ENCODE data around the gene TMPRSS9.
"Not testable (repeated sequence)": the region's sequence is repeated elsewhere in the genome, so short reads cannot be mapped to it uniquely, and the experiment has no call there.

Gene TMPRSS9

GRCh38 chr19:2387367-2388288, 27.6 kb downstream of the TMPRSS9 start:
- DNase-seq (ENCODE audit: insufficient read length, low spot score) (no peak), FAIRE-seq (no peak)

GRCh38 chr19:2389594-2389993, 29.5 kb downstream of the TMPRSS9 start:
- FAIRE-seq (no peak), DNase-seq (ENCODE audit: insufficient read length, low spot score) (no peak)

- FAIRE-seq: no peak
- DNase-seq (ENCODE audit: insufficient read length, low spot score): peak; percentile 53
These were observed 31.2 kb downstream of the TMPRSS9 start for GRCh38 chr19:2391118-2391725.

DNA sequence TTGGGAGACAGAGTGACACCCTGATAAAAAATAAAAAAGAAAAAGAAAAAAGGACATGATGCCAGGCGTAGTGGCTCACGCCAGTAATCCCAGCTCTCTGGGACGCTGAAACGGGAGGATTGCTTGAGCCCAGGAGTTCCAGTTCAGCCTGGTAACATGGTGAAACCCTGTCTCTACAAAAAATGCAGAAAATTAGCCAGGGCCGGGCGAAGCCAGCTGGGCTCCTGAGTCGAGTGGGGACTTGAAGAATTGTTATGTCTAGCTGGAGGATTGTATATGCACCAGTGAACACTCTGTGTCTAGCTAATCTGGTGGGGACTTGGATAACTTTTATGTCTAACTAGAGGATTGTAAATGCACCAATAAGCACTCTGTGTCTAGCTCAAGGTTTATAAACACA, 32.3 kb downstream of the TMPRSS9 start:
- DNase-seq (ENCODE audit: insufficient read length, low spot score) (no peak), FAIRE-seq (no peak)

DNA sequence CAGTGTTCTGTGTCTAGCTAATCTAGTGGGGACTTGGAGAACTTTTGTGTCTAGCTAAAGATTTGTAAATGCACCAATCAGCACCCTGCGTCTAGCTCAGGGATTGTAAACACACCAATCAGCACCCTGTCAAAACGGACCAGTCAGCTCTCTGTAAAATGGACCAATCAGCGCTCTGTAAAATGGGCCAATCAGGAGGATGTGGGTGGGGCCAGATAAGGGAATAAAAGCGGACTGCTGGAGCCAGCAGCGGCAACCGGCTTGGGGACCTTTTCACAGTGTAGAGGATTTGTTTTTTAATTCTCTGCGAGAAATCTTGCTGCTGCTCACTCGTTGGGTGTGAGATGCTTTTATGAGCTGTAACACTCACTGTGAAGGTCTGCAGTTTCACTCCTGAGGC, 32.8 kb downstream of the TMPRSS9 start:
- FAIRE-seq; DNase-seq (ENCODE audit: insufficient read length, low spot score): not testable (repeated sequence)

DNA sequence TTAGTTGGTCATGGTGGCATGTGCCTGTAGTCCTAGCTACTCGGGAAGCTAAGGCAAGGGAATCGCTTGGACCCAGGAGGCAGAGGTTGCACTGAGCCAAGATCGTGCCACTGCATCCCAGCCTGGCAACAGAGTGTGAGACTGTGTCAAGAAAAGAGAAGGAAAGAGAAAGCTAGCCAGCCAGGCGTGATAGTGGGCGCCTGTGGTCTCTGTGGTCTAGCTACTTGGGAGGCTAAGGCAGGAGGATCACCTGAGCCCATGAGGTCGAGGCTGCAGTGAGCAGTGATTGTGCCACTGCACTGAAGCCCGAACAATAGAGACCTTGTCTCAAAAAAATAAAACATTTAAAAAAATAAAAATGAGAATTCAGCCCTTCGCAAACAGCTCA, 34.0 kb downstream of the TMPRSS9 start:
- no peak for FAIRE-seq
- DNase-seq (ENCODE audit: insufficient read length, low spot score): no peak

DNA sequence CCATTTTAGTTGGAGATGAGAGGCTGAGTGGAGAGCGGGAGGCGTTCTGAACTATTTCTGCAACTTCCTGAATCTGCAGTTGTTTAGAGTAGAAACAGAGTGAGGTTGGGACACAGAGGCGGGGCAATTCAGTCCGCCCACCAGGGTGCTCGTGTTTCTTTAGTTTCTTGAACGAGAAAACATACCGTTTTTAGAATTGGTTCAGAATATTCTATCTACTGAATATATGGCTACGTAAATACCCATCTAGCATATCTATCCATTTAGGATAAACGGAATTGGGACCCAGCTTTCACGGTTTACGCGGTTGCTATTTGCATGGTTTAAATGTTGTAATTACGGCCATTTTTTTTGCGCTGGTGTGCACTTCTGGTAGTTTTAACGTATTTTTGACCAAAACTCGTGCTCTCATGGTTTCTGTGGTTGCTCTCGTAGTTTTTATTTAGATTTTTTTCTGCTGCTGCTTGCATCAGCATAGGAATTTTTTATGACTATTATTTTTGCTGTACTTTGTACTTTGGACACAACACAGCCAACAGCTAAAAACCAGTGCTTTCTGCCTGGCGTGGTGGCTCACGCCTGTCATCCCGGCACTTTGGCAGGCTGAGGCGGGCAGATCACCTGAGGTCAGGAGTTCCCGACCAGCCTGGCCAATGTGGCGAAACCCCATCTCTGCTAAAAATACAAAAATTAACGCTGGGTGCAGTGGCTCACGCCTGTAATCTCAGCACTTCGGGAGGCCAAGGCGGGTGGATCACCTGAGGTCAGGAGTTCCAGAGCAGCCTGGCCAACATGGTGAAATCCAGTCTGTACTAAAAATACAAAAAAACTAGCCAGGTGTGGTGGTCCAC, 34.6 kb downstream of the TMPRSS9 start:
- DNase-seq (ENCODE audit: insufficient read length, low spot score) (no peak), FAIRE-seq (no peak)

DNA sequence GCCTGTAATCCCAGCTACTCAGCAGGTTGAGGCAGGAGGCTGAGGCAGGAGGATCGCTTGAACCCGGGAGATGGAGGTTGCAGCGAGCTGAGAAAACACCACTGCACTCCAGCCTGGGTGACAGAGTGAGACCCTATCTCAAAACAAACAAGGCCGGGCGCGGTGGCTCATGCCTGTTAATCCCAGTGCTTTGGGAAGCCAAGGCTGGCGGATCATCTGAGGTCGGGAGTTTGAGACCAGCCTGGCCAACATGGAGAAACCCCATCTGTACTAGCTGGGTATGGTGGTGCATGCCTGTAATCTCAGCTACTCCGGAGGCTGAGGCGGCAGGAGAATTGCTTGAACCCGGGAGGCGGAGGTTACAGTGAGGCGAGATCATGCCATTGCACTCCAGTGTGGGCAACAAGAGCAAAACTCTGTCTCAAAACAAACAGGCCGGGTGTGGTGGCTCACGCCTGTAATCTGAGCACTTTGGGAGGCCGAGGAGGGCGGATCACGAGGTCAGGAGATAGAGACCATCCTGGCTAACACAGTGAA, 35.3 kb downstream of the TMPRSS9 start:
- not testable (repeated sequence) for DNase-seq (ENCODE audit: insufficient read length, low spot score); FAIRE-seq

DNA sequence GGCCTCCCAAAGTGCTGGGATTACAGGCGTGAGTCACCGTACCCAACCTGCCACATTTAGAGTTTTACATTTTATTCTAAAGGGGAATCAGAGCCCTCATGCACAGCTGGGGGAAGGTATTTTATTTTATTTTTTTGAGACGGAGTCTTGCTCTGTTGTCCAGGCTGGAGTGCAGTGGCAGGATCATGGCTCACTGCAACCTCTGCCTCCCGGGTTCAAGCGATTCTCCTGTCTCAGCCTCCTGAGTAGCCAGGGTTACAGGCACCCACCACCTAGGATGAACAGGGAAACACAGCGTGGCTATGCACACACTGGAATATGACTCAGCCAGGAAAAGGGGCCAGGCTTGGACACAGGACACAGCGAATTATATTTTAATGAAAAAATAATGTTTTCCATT, 37.1 kb downstream of the TMPRSS9 start:
- not testable (repeated sequence) for FAIRE-seq; DNase-seq (ENCODE audit: insufficient read length, low spot score)

GRCh38 chr19:2398735-2399305, 38.8 kb downstream of the TMPRSS9 start:
- DNase-seq (ENCODE audit: insufficient read length, low spot score) (no peak), FAIRE-seq (no peak)

GRCh38 chr19:2399582-2399981, 39.5 kb downstream of the TMPRSS9 start:
- DNase-seq (ENCODE audit: insufficient read length, low spot score) (no peak), FAIRE-seq (no peak)

GRCh38 chr19:2408247-2408646, 48.2 kb downstream of the TMPRSS9 start:
- FAIRE-seq: no peak
- DNase-seq (ENCODE audit: insufficient read length, low spot score): no peak

GRCh38 chr19:2409352-2409912, 49.4 kb downstream of the TMPRSS9 start:
- FAIRE-seq (no peak), DNase-seq (ENCODE audit: insufficient read length, low spot score) (no peak)

GRCh38 chr19:2410023-2410422, 50.0 kb downstream of the TMPRSS9 start:
- FAIRE-seq (no peak), DNase-seq (ENCODE audit: insufficient read length, low spot score) (no peak)

DNA sequence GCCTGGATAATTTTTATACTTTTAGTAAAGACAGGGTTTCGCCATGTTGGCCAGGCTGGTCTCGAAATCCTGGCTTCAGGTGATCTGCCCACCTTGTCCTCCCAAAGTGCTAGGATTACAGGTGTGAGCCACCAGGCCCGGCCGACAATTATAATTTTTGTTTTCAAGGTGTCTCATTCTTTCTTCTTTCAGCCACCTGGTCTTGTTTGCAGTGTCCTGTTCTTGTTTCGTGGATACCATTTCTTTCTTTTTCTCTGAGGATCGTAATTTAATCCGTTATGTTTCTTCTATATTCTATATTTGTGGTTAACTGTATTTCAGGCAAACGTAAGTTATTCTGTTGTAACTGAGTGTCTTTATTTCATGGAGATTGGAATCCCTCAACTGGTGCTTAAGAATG, 51.6 kb downstream of the TMPRSS9 start:
- DNase-seq (ENCODE audit: insufficient read length, low spot score) (no peak), FAIRE-seq (no peak)

- DNase-seq (ENCODE audit: insufficient read length, low spot score) (no peak), FAIRE-seq (no peak)
These were observed 52.4 kb downstream of the TMPRSS9 start for GRCh38 chr19:2412449-2412848.

- no peak for FAIRE-seq
- no peak for DNase-seq (ENCODE audit: insufficient read length, low spot score)
These were observed 53.1 kb downstream of the TMPRSS9 start for GRCh38 chr19:2413159-2413558.

DNA sequence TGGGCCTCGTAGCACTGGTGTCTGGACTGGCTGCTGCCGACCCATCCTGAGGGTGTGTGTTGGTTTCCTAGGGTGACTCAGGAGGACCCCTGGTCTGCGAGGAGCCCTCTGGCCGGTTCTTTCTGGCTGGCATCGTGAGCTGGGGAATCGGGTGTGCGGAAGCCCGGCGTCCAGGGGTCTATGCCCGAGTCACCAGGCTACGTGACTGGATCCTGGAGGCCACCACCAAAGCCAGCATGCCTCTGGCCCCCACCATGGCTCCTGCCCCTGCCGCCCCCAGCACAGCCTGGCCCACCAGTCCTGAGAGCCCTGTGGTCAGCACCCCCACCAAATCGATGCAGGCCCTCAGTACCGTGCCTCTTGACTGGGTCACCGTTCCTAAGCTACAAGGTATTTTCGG, 53.6 kb downstream of the TMPRSS9 start:
- DNase-seq (ENCODE audit: insufficient read length, low spot score) (no peak), FAIRE-seq (no peak)

- FAIRE-seq (no peak), DNase-seq (ENCODE audit: insufficient read length, low spot score) (no peak)
These were observed 55.4 kb downstream of the TMPRSS9 start for GRCh38 chr19:2415281-2415972.

- FAIRE-seq: no peak
- no peak for DNase-seq (ENCODE audit: insufficient read length, low spot score)
These were observed 55.9 kb downstream of the TMPRSS9 start for GRCh38 chr19:2415973-2416319.
